ENCODE data around the gene FLNB. TPM values are rescaled to one million over a fixed set of nuclear protein-coding genes. Genes with fewer than 3 reads are reported as not detected.

FLNB gene
- total RNA-seq, 2 donors from 2014 or later: 37.6 to 59.6 TPM

GRCh38 chr3:58098531-58098930 lies 90.3 kb downstream of the FLNB start:
- no peak for DNase-seq (ENCODE audit: low spot score)
- Histone ChIP-seq H3K9me3 (no peaks in the 10 kb centered on the region), H3K4me3 (no peak overlapping the region), H3K4me1 (peaks cover 0 to 9% of the 10 kb centered on the region in 2 donors), H3K36me3 (peaks cover 62% of the 10 kb centered on the region), H3K27me3 (no peaks in the 10 kb centered on the region), H3K27ac (no peak overlapping the region)
- TF ChIP-seq CTCF (IDR thresholded peaks at IDR 0.05): no peak

- no peak for DNase-seq (ENCODE audit: low spot score)
- Histone ChIP-seq H3K9me3 (no peaks in the 10 kb centered on the region), H3K27ac (no peak overlapping the region), H3K4me3 (no peak overlapping the region), H3K36me3 (peaks cover 75% of the 10 kb centered on the region), H3K27me3 (no peaks in the 10 kb centered on the region), H3K4me1 (peaks cover 0 to 9% of the 10 kb centered on the region in 2 donors)
- TF ChIP-seq CTCF (IDR thresholded peaks at IDR 0.05): no peak
Measured at GRCh38 chr3:58099865-58100264, 91.6 kb downstream of the FLNB start.

- Histone ChIP-seq H3K4me3 (no peak overlapping the region), H3K27ac (no peak overlapping the region), H3K9me3 (no peaks in the 10 kb centered on the region), H3K27me3 (no peaks in the 10 kb centered on the region), H3K4me1 (no peaks in the 10 kb centered on the region), H3K36me3 (peaks cover 84% of the 10 kb centered on the region)
- DNase-seq (ENCODE audit: low spot score): no peak
- TF ChIP-seq CTCF (IDR thresholded peaks at IDR 0.05): no peak
Measured at GRCh38 chr3:58101499-58102389, 93.5 kb downstream of the FLNB start.

- no peak for DNase-seq (ENCODE audit: low spot score)
- no peak for TF ChIP-seq CTCF (IDR thresholded peaks at IDR 0.05)
- no peaks in the 10 kb centered on the region for H3K9me3 ChIP-seq
- peaks cover 84% of the 10 kb centered on the region for H3K36me3 ChIP-seq
- no peaks in the 10 kb centered on the region for H3K4me1 ChIP-seq
- no peak overlapping the region for H3K27ac ChIP-seq
- no peaks in the 10 kb centered on the region for H3K27me3 ChIP-seq
- no peak overlapping the region for H3K4me3 ChIP-seq
Measured at GRCh38 chr3:58102390-58102750, 94.1 kb downstream of the FLNB start.

- H3K4me1 ChIP-seq: no peaks in the 10 kb centered on the region
- peaks cover 83% of the 10 kb centered on the region for H3K36me3 ChIP-seq
- no peaks in the 10 kb centered on the region for H3K27me3 ChIP-seq
- H3K27ac ChIP-seq: no peak overlapping the region
- DNase-seq (ENCODE audit: low spot score): no peak
- H3K4me3 ChIP-seq: no peak overlapping the region
- no peak for TF ChIP-seq CTCF (IDR thresholded peaks at IDR 0.05)
- no peaks in the 10 kb centered on the region for H3K9me3 ChIP-seq
Measured at GRCh38 chr3:58102976-58103451, 94.8 kb downstream of the FLNB start.

Data from right atrium auricular region (tissue), 2 donors.